ENCODE results near the gene DIRAS1.
"Not testable (repeated sequence)": the region's sequence is repeated elsewhere in the genome, so short reads cannot be mapped to it uniquely, and the experiment has no call there.

DIRAS1 gene

GRCh38 chr19:2678044-2678671 lies 43.0 kb downstream of the DIRAS1 start:
- no peak for TF ChIP-seq CTCF (IDR thresholded peaks at IDR 0.05; ENCODE audit: low read depth, low read length, missing control alignments)
- DNase-seq (ENCODE audit: low read depth) = no peak
- in situ Hi-C loops (cut with HindIII; ENCODE audit: low sequenced_read_pairs) = no loop called here
- no peak overlapping the region for H3K4me3 ChIP-seq (ENCODE audit: low read depth, low read length)

GRCh38 chr19:2676823-2677222 lies 44.3 kb downstream of the DIRAS1 start:
- no peak overlapping the region for H3K4me3 ChIP-seq (ENCODE audit: low read depth, low read length)
- no peak for TF ChIP-seq CTCF (IDR thresholded peaks at IDR 0.05; ENCODE audit: low read depth, low read length, missing control alignments)
- in situ Hi-C loops (cut with HindIII; ENCODE audit: low sequenced_read_pairs) = no loop called here
- no peak for DNase-seq (ENCODE audit: low read depth)

- in situ Hi-C loops (cut with HindIII; ENCODE audit: low sequenced_read_pairs) = no loop called here
- TF ChIP-seq CTCF (IDR thresholded peaks at IDR 0.05; ENCODE audit: low read depth, low read length, missing control alignments) = no peak
- DNase-seq (ENCODE audit: low read depth) = no peak
- no peak overlapping the region for H3K4me3 ChIP-seq (ENCODE audit: low read depth, low read length)
Measured at GRCh38 chr19:2675892-2676291, 45.3 kb downstream of the DIRAS1 start.

- no peak overlapping the region for H3K4me3 ChIP-seq (ENCODE audit: low read depth, low read length)
- in situ Hi-C loops (cut with HindIII; ENCODE audit: low sequenced_read_pairs) = no loop called here
- no peak for DNase-seq (ENCODE audit: low read depth)
- no peak for TF ChIP-seq CTCF (IDR thresholded peaks at IDR 0.05; ENCODE audit: low read depth, low read length, missing control alignments)
Measured at GRCh38 chr19:2670217-2670616, 51.0 kb downstream of the DIRAS1 start.

- no peak for DNase-seq (ENCODE audit: low read depth)
- in situ Hi-C loops (cut with HindIII; ENCODE audit: low sequenced_read_pairs) = no loop called here
- H3K4me3 ChIP-seq (ENCODE audit: low read depth, low read length) = no peak overlapping the region
- no peak for TF ChIP-seq CTCF (IDR thresholded peaks at IDR 0.05; ENCODE audit: low read depth, low read length, missing control alignments)
Measured at GRCh38 chr19:2668175-2668763, 52.9 kb downstream of the DIRAS1 start.

- H3K4me3 ChIP-seq (ENCODE audit: low read depth, low read length); in situ Hi-C loops (cut with HindIII; ENCODE audit: low sequenced_read_pairs); DNase-seq (ENCODE audit: low read depth): not testable (repeated sequence)
Measured at GRCh38 chr19:2667349-2667748, 53.8 kb downstream of the DIRAS1 start.

- in situ Hi-C loops (cut with HindIII; ENCODE audit: low sequenced_read_pairs) = no loop called here
- H3K4me3 ChIP-seq (ENCODE audit: low read depth, low read length) = no peak overlapping the region
Measured at GRCh38 chr19:2666344-2666994, 54.7 kb downstream of the DIRAS1 start.

More at GRCh38 chr19:2666344-2666994, 54.7 kb downstream of the DIRAS1 start:
- DNase-seq (ENCODE audit: low read depth) = no peak
- TF ChIP-seq CTCF (IDR thresholded peaks at IDR 0.05; ENCODE audit: low read depth, low read length, missing control alignments) = no peak

Data from astrocyte of the cerebellum (primary cell).